ENCODE measurements around the gene PPM1K. TPM values are rescaled to one million over a fixed set of nuclear protein-coding genes. Genes with fewer than 3 reads are reported as not detected.

Gene PPM1K
- total RNA-seq, 1 experiment from 2014 or later: 10.4 TPM

DNA sequence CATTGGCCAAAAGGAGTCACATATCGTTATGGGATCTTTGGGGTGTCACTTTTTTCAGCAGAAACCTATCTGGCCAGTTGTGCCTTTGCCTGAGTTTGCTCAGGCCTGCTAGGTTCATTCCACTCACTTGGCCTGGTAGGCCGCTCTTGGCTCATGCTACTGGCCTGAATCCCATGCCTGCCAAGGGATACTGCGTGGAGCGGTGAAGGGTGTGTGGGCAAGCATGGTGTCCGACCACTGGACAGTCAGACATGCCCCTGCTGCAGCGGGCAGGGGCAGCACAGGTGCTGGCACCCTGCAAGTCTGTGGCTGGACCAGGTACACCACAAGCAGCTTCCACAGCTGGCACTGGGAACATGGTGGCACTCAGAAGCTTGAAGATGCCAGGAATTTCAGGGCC is 11.3 kb upstream of the PPM1K start:
- Histone ChIP-seq H3K27me3 (ENCODE audit: insufficient read depth, low read length) (no peaks in the 10 kb centered on the region), H3K9ac (ENCODE audit: extremely low read depth, insufficient read length, low read length) (no peak overlapping the region), H2BK20ac (ENCODE audit: low read depth, low read length, poor library complexity, severe bottlenecking) (no peak overlapping the region), H4K91ac (ENCODE audit: insufficient read length, low read depth, low read length) (no peak overlapping the region), H3K9me3 (ENCODE audit: control insufficient read depth, low read depth, low read length) (no peaks in the 10 kb centered on the region), H3K18ac (ENCODE audit: insufficient read length, low read depth, low read length) (no peak overlapping the region), H2BK15ac (ENCODE audit: low read depth, low read length) (no peak overlapping the region), H3K79me1 (ENCODE audit: insufficient read depth, low read depth, low read length, poor library complexity, severe bottlenecking) (no peaks in the 10 kb centered on the region), H3T11ph (ENCODE audit: low read length) (no peak overlapping the region), H2BK5ac (ENCODE audit: insufficient read length, low read length) (no peak overlapping the region), H3K27ac (ENCODE audit: insufficient read length, low read depth, low read length) (no peak overlapping the region), H3K14ac (ENCODE audit: insufficient read depth, low read length) (no peak overlapping the region), H4K20me1 (ENCODE audit: control insufficient read depth, insufficient read depth, insufficient read length) (no peaks in the 10 kb centered on the region), H4K5ac (ENCODE audit: insufficient read length, low read depth, low read length) (no peak overlapping the region), H2AK5ac (ENCODE audit: insufficient read length, low read length) (no peak overlapping the region), H3K79me2 (ENCODE audit: insufficient read depth, low read length) (no peaks in the 10 kb centered on the region), H2AFZ (ENCODE audit: low read length) (no peak overlapping the region), H3K4me1 (ENCODE audit: insufficient read depth, low read length) (no peaks in the 10 kb centered on the region), H3K4ac (ENCODE audit: low read depth, low read length) (no peak overlapping the region), H2BK12ac (ENCODE audit: insufficient read length, low read depth, low read length) (no peak overlapping the region), H3K4me2 (ENCODE audit: insufficient read depth, insufficient read length, low read length) (no peak overlapping the region), H3K23me2 (ENCODE audit: insufficient read length, low read depth, low read length, poor library complexity, severe bottlenecking) (no peaks in the 10 kb centered on the region), H4K8ac (replicated peaks; ENCODE audit: insufficient read length, low read depth, low read length) (no peak overlapping the region), H3K56ac (ENCODE audit: insufficient read length, low read depth, low read length) (no peak overlapping the region), H2BK120ac (ENCODE audit: low read depth, low read length, poor library complexity, severe bottlenecking) (no peak overlapping the region), H3K23ac (ENCODE audit: insufficient read length, low read depth, low read length) (no peak overlapping the region)
- Mint-ChIP-seq H3K4me3 (no peak overlapping the region), H3K27ac (no peak overlapping the region), H3K27me3 (ENCODE audit: low read depth) (no peaks in the 10 kb centered on the region; the same call in 1 of the 2 replicates), H3K36me3 (ENCODE audit: insufficient read depth in 1 of 3, low read depth in 3 of 3) (no peaks in the 10 kb centered on the region), H3K9me3 (no peaks in the 10 kb centered on the region), H3K4me1 (peaks cover 0 to 4% of the 10 kb centered on the region in 2 experiments; a peak in 2 of 4 replicates)
- WGBS (ENCODE audit: extremely low coverage, insufficient read length, low lambda C conversion rate): no CpG with 5 or more reads among the region's 6 CpGs
- no peak for DNase-seq
- TF ChIP-seq CTCF (conservative IDR thresholded peaks at IDR 0.05): no peak

Data from H9 (cell line).